Body of pancreas (tissue), 4 donors: ENCODE measurements around the gene FHOD3. TPM values are rescaled to one million over a fixed set of nuclear protein-coding genes. Genes with fewer than 3 reads are reported as not detected.
"Not testable (repeated sequence)": the region's sequence is repeated elsewhere in the genome, so short reads cannot be mapped to it uniquely, and the experiment has no call there.

Experiments
- ATAC-seq: fragments of 150-250 bp; one replicate; pipeline ENCODE4 v1.9.1; 2016
- DNase-seq, 4 donors: peaks; one replicate each; pipeline ENCODE4 v3.0.0-alpha.2; 2019
- H3K27ac ChIP-seq, 4 donors: fragments of 200-600 bp; sonication (generic); 1 replicate in 3 of 4; 2 replicates in 1 of 4; pipeline versions ENCODE4 v1.5.1 to v1.6.1; 2016 to 2019; ENCODE audit warnings: mild to moderate bottlenecking in 1 of 4, mixed read lengths in 1 of 4, moderate library complexity in 1 of 4
- H3K27me3 ChIP-seq, 2 donors: fragments of 200-600 bp; sonication (generic); one replicate each; pipeline ENCODE4 v1.6.0; 2016; ENCODE audit warnings: mild to moderate bottlenecking in 1 of 2
- H3K36me3 ChIP-seq, 2 donors: fragments of 200-600 bp; sonication (generic); replicated peaks in 1 of 2; 2 replicates each; pipeline ENCODE4 v1.5.1; 2016; ENCODE audit warnings: low read depth in 2 of 2; ENCODE audit not compliant: insufficient read depth in 1 of 2
- H3K4me1 ChIP-seq: fragments of 200-600 bp; sonication (generic); one replicate; pipeline ENCODE4 v1.6.0; 2016
- H3K4me3 ChIP-seq, 2 donors: fragments of 200-600 bp; sonication (generic); 1 replicate in 1 of 2; 2 replicates in 1 of 2; pipeline ENCODE4 v1.5.1; 2016 to 2019
- H3K9me3 ChIP-seq, 3 donors: fragments of 200-600 bp; sonication (generic); 1 replicate in 2 of 3; 2 replicates in 1 of 3; pipeline ENCODE4 v1.5.1; 2016
- POLR2A ChIP-seq, 3 donors: fragments of 450-650 bp; IDR thresholded peaks; one replicate each; pipeline ENCODE4 v1.6.1; 2016; ENCODE audit warnings: antibody characterized with exemption in 3 of 3, mild to moderate bottlenecking in 2 of 3
- WGBS, 2 donors: methylation state at CpG; one replicate each; pipeline ENCODE4 v1.1.5; 2017; 5-methylcytosine and 5-hydroxymethylcytosine counted together
- intact Hi-C: fragments of 100-400 bp; cut with DNase I; formaldehyde crosslinking; loops from one replicate; pipeline ENCODE4 v1.15.1; 2023
- total RNA-seq, 2 donors: library from RNA; depleted of rRNA; stranded (reverse); fragments of >200 nt; gene quantifications; one replicate each; pipeline ENCODE4 v1.1.0, GENCODE V29; 2016
- TF ChIP-seq, protein P1 (sequence below), 7 experiments: fragments of 450-650 bp in 4 of 7; fragments of 200-600 bp in 3 of 7; sonication (generic) in 3 of 7; IDR thresholded peaks; one replicate each; pipeline ENCODE4 v1.5.1; 2016 to 2019; ENCODE audit warnings: antibody characterized with exemption in 7 of 7

FHOD3 gene
- total RNA-seq, 2 donors from 2014 or later, result 0.52 to 2.0 TPM

DNA sequence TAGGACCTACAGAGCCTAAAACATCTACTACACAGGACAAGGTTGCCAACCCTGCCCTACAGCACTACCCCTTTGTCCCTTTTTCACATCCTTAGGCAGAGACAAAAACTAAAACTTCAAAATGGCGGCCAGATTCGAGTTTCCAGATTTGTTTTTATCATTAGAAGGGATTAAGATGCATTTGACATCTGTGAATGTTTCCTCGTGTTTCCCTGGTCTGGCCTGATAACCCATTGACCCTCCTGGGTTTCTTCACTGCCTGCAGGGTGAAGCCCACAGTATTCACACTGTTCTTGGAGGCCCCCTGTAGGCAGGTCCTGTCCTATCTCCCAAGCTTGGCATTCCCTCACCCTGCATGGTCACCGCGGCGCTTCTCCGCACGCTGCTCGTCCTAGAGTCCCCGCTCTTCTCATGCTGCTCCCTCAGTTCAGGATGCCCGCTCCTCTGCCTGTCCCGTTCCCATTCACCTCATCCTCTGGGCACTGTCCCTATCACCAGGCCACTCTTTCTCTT lies 463.7 kb downstream of the FHOD3 start:
- intact Hi-C loops, result no loop called here
- Histone ChIP-seq H3K4me1 (peaks cover 15% of the 10 kb centered on the region), H3K9me3 (no peaks in the 10 kb centered on the region), H3K27me3 (no peaks in the 10 kb centered on the region), H3K4me3 (no peak overlapping the region), H3K27ac (no peak overlapping the region), H3K36me3 (no peaks in the 10 kb centered on the region)
- TF ChIP-seq, protein P1, sequence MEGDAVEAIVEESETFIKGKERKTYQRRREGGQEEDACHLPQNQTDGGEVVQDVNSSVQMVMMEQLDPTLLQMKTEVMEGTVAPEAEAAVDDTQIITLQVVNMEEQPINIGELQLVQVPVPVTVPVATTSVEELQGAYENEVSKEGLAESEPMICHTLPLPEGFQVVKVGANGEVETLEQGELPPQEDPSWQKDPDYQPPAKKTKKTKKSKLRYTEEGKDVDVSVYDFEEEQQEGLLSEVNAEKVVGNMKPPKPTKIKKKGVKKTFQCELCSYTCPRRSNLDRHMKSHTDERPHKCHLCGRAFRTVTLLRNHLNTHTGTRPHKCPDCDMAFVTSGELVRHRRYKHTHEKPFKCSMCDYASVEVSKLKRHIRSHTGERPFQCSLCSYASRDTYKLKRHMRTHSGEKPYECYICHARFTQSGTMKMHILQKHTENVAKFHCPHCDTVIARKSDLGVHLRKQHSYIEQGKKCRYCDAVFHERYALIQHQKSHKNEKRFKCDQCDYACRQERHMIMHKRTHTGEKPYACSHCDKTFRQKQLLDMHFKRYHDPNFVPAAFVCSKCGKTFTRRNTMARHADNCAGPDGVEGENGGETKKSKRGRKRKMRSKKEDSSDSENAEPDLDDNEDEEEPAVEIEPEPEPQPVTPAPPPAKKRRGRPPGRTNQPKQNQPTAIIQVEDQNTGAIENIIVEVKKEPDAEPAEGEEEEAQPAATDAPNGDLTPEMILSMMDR (IDR thresholded peaks at IDR 0.05), result no peak
- TF ChIP-seq POLR2A (IDR thresholded peaks at IDR 0.05), result no peak
- DNase-seq, result no peak
- ATAC-seq, result no peak
- 87 to 92% methylated on average over 12 of the region's 12 CpGs for WGBS, 2 donors

DNA sequence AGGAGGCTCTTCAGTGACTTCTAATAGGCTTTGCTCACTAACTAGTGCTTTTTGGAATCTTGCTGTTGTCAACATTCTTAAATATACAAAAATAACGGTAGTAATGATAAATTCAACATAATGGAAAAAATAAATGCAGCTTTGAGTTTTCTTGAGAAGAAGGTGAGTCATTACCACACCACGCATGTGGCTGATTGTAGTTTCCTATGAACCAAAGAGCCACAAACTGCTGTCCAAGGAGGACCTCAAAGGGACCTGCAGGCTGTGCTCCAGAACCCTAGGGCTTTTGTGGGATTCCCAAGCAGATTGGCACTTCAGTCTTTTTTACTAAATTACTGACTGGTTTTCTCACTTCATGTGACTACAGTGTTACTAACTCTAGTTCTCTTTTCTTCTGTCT lies 464.6 kb downstream of the FHOD3 start:
- Histone ChIP-seq H3K9me3 (no peaks in the 10 kb centered on the region), H3K27ac (no peak overlapping the region), H3K36me3 (no peaks in the 10 kb centered on the region), H3K27me3 (no peaks in the 10 kb centered on the region), H3K4me1 (peaks cover 15% of the 10 kb centered on the region), H3K4me3 (no peak overlapping the region)
- TF ChIP-seq, protein P1 (IDR thresholded peaks at IDR 0.05), result no peak
- TF ChIP-seq POLR2A (IDR thresholded peaks at IDR 0.05), result no peak
- ATAC-seq (no peak), DNase-seq (no peak)
- intact Hi-C loops, result no loop called here
- WGBS, 2 donors, result 77 to 79% methylated on average over 2 of the region's 2 CpGs

DNA sequence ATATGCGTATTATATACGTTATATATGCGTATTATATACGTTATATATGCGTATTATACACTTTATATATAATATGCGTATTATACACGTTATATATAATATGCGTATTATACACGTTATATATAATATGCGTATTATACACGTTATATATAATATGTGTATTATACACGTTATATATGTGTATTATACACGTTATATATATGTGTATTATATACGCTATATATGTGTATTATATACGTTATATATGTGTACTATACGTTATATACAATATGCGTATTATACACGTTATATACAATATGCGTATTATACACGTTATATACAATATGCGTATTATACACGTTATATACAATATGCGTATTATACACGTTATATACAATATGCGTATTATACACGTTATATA lies 465.5 kb downstream of the FHOD3 start:
- intact Hi-C loops, ATAC-seq, H3K9me3 ChIP-seq, H3K36me3 ChIP-seq, H3K27me3 ChIP-seq, H3K4me3 ChIP-seq, DNase-seq, H3K27ac ChIP-seq: not testable (repeated sequence)
- peaks cover 15% of the 10 kb centered on the region for H3K4me1 ChIP-seq
- 90% methylated on average over 26 of the region's 26 CpGs for WGBS, 2 donors

DNA sequence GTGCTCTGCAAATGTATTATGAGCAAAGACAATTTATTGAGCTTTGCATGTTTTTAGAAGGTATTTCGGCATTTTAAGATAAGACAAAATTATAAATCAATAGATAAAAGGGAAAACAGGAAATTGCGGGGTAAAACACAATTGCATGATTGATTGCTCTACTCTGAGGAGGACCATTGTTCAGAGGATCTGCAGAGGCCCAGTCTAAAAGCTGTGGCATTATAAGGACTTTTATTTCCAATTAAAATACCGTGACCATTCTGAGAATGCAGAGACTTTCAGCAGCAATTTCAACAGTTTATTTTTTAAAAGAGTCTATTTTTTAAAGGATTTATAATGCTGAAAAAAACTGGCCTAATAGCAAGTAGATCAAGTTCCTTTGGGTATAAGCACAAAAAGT lies 469.3 kb downstream of the FHOD3 start:
- intact Hi-C loops, result no loop called here
- Histone ChIP-seq H3K27ac (no peak overlapping the region), H3K4me1 (peaks cover 8% of the 10 kb centered on the region), H3K27me3 (no peaks in the 10 kb centered on the region), H3K9me3 (no peaks in the 10 kb centered on the region), H3K4me3 (no peak overlapping the region), H3K36me3 (no peaks in the 10 kb centered on the region)
- no peak for TF ChIP-seq POLR2A (IDR thresholded peaks at IDR 0.05)
- TF ChIP-seq, protein P1 (IDR thresholded peaks at IDR 0.05), result no peak
- DNase-seq, result no peak
- ATAC-seq, result no peak
- 19 to 33% methylated on average over 3 of the region's 3 CpGs for WGBS, 2 donors

DNA sequence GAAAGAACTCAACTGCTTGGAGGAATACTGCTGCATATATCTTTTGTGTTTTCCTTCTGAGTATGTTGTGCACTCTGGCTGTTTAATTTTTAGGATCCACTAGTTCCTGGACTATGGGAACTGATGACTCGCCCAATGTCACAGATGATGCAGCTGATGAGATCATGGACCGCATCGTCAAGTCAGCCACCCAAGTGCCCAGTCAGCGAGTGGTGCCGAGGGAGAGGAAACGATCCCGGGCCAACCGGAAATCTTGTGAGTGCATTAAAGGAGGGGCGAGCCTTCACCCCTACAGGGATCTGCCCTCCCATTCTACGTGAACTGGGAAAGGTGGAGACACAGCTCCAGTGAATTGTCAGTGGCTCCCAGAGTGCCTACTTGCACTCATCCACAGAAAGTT lies 471.7 kb downstream of the FHOD3 start:
- Histone ChIP-seq H3K9me3 (no peaks in the 10 kb centered on the region), H3K4me3 (no peak overlapping the region), H3K27me3 (no peaks in the 10 kb centered on the region), H3K36me3 (no peaks in the 10 kb centered on the region), H3K4me1 (peaks cover 17% of the 10 kb centered on the region), H3K27ac (no peak overlapping the region)
- TF ChIP-seq, protein P1 (IDR thresholded peaks at IDR 0.05), result no peak
- TF ChIP-seq POLR2A (IDR thresholded peaks at IDR 0.05), result no peak
- intact Hi-C loops, result no loop called here
- DNase-seq, result no peak
- ATAC-seq, result no peak
- 90 to 91% methylated on average over 10 of the region's 10 CpGs for WGBS, 2 donors
